ENCODE results near the gene DLEC1. TPM values are rescaled to one million over a fixed set of nuclear protein-coding genes. Genes with fewer than 3 reads are reported as not detected.

Gene DLEC1
- total and polyA plus RNA-seq, 2 experiments from 2014 or later = 0.31 to 0.66 TPM

- no peak for ATAC-seq
Observed at GRCh38 chr3:38015485-38015884, 23.5 kb upstream of the DLEC1 start.

More at GRCh38 chr3:38015485-38015884, 23.5 kb upstream of the DLEC1 start:
- no peaks in the 10 kb centered on the region for H3K9me3 Mint-ChIP-seq
- Histone ChIP-seq H3K4me2 (no peak overlapping the region), H3K36me3 (ENCODE audit: insufficient read depth) (0 out of 2 replicates have a peak, but pooled peaks cover 3% of the 10 kb centered on the region), H3F3A (replicated peaks; ENCODE audit: low read depth) (no peaks in the 10 kb centered on the region), H3K79me2 (replicated peaks; ENCODE audit: insufficient read depth) (no peaks in the 10 kb centered on the region), H4K20me1 (replicated peaks; ENCODE audit: insufficient read depth) (no peaks in the 10 kb centered on the region; the same call in 1 of the 2 replicates), H3K9me2 (ENCODE audit: insufficient read depth) (no peaks in the 10 kb centered on the region), H3K4me1 (ENCODE audit: insufficient read depth) (no peaks in the 10 kb centered on the region), H2AFZ (no peak overlapping the region), H3K4me3 (no peak overlapping the region), H3K27me3 (ENCODE audit: insufficient read depth) (no peaks in the 10 kb centered on the region), H3K27ac (ENCODE audit: low read depth) (no peak overlapping the region)
- H3K4me3 Mint-ChIP-seq = no peak overlapping the region
- H3K27ac Mint-ChIP-seq = no peak overlapping the region
- H3K4me1 Mint-ChIP-seq = 0 out of 3 replicates have a peak, but pooled peaks cover 2% of the 10 kb centered on the region
- peaks cover 30% of the 10 kb centered on the region for H3K36me3 Mint-ChIP-seq (ENCODE audit: low read depth)
- H3K27me3 Mint-ChIP-seq (ENCODE audit: insufficient read depth, low read depth, poor library complexity) = peaks cover 14% of the 10 kb centered on the region
- TF ChIP-seq ZNF114 (CRISPR knock-in tag; IDR thresholded peaks at IDR 0.05) (no peak), CTCF (conservative IDR thresholded peaks at IDR 0.05; ENCODE audit: low read depth in 2 of 2) (no peak), CREB1 (CRISPR knock-in tag; IDR thresholded peaks at IDR 0.05; ENCODE audit: low read depth) (no peak), NANOG (IDR thresholded peaks at IDR 0.05; ENCODE audit: borderline replicate concordance) (no peak), EZH2phosphoT487 (IDR thresholded peaks at IDR 0.05; ENCODE audit: unreplicated experiment) (no peak), EZH2 (IDR thresholded peaks at IDR 0.05; ENCODE audit: low read depth, unreplicated experiment) (no peak)
- TF ChIP-seq, protein P1, sequence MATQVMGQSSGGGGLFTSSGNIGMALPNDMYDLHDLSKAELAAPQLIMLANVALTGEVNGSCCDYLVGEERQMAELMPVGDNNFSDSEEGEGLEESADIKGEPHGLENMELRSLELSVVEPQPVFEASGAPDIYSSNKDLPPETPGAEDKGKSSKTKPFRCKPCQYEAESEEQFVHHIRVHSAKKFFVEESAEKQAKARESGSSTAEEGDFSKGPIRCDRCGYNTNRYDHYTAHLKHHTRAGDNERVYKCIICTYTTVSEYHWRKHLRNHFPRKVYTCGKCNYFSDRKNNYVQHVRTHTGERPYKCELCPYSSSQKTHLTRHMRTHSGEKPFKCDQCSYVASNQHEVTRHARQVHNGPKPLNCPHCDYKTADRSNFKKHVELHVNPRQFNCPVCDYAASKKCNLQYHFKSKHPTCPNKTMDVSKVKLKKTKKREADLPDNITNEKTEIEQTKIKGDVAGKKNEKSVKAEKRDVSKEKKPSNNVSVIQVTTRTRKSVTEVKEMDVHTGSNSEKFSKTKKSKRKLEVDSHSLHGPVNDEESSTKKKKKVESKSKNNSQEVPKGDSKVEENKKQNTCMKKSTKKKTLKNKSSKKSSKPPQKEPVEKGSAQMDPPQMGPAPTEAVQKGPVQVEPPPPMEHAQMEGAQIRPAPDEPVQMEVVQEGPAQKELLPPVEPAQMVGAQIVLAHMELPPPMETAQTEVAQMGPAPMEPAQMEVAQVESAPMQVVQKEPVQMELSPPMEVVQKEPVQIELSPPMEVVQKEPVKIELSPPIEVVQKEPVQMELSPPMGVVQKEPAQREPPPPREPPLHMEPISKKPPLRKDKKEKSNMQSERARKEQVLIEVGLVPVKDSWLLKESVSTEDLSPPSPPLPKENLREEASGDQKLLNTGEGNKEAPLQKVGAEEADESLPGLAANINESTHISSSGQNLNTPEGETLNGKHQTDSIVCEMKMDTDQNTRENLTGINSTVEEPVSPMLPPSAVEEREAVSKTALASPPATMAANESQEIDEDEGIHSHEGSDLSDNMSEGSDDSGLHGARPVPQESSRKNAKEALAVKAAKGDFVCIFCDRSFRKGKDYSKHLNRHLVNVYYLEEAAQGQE (IDR thresholded peaks at IDR 0.05; ENCODE audit: unreplicated experiment) = no peak
- TF ChIP-seq, protein P2, sequence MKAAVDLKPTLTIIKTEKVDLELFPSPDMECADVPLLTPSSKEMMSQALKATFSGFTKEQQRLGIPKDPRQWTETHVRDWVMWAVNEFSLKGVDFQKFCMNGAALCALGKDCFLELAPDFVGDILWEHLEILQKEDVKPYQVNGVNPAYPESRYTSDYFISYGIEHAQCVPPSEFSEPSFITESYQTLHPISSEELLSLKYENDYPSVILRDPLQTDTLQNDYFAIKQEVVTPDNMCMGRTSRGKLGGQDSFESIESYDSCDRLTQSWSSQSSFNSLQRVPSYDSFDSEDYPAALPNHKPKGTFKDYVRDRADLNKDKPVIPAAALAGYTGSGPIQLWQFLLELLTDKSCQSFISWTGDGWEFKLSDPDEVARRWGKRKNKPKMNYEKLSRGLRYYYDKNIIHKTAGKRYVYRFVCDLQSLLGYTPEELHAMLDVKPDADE (IDR thresholded peaks at IDR 0.05) = no peak
- DNase-seq (ENCODE audit: low spot score) = no peak

Data from GM23338 (cell line).